CD4-positive, alpha-beta T cell treated with Interleukin-15 for 1 hour (primary cell): ENCODE measurements around the gene SRGAP2.
"Not testable (repeated sequence)": the region's sequence is repeated elsewhere in the genome, so short reads cannot be mapped to it uniquely, and the experiment has no call there.

ENCODE experiments used
- DNase-seq: peaks from one replicate; pipeline ENCODE4 v3.0.0-alpha.2; 2020

SRGAP2 gene

GRCh38 chr1:206210802-206211201 is 7.5 kb downstream of the SRGAP2 start:
- not testable (repeated sequence) for DNase-seq

DNA sequence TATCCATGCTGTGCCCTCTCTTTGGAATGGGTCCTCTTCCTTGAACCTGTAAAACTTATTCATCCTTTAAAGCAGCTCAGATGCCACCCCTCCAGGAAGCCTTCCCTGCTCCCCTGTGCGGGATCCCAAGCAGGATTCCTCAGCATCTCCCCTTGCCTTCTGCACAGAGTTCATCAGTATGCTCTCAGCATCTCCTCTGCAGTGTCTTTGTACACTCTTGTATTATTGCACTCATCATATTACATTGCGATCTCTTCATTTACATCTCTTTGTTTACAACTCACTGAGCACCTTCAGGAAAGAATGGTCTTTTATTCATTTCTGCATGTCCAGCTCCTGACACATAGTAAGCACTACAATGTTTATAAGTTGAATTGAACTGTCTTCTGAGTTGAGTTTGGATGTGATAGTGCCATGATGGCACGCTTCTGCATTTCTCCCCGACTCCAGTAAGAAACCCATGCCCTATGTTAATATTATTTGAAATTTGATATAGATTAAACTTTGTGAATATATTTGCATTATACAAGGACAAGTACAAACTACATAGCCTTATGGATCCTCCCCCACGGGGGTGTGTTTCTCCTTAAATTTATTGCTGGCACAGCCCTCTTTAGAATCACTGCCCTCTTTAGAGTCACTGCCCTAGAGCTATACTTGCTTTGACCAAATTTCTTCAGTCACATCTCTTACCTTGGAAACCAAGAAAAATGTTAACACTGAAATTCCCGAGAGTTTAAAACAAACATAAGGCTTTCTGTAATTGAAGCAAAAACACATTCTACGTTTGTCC is 12.5 kb downstream of the SRGAP2 start:
- DNase-seq = not testable (repeated sequence)

GRCh38 chr1:206218285-206218684 is 14.9 kb downstream of the SRGAP2 start:
- not testable (repeated sequence) for DNase-seq

DNA sequence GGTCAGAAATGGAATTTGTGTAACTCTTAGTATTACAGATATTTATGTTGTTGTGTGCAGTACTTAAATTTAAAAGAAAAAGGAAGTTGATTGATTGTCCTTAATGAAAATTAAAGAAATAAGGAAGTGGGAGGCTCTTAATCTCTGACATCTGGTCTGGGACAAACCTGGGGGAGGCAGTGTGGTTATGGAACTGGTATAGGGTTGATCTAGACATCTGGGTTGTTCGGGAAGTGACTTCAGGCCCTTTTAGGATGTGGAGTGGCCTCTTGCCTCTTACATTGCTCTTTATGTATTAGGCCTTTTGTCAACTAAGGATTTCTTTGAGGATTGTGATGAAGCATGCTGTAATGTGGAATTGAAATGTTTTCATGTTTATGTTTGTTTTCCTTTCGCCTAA is 15.4 kb downstream of the SRGAP2 start:
- not testable (repeated sequence) for DNase-seq

GRCh38 chr1:206219514-206220331 is 16.4 kb downstream of the SRGAP2 start:
- not testable (repeated sequence) for DNase-seq

DNA sequence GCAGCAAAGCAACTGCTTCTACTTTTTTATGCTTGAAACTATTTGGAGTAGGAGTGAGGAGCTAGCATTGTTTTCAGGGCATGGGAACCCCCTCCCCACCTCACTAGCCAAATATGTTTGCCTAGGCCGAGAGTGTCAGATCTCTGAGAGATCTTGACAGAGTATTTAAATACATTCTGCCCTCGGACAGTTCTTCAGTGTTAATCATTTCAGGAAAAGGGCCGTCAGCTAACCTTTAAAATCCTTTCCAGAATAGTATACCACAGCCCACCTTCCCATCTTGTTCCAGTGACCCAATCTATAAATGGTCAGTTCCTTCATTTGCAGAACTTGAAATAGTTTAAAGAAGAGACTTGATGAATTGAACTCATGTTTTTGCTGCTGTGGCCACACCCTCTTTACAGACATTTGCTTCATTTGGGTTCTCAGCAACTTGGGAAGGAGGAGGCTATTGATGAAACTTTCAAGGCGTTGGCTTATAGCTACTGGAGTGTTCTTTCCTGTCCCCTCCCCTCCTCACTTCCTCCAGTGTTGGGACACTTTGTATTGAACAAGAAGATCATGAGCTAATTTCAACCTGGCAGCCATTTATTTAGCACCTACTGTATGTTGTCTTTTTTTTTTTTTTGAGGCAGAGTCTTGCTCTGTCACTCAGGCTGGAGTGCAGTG is 17.1 kb downstream of the SRGAP2 start:
- DNase-seq = peak; percentile 21

DNA sequence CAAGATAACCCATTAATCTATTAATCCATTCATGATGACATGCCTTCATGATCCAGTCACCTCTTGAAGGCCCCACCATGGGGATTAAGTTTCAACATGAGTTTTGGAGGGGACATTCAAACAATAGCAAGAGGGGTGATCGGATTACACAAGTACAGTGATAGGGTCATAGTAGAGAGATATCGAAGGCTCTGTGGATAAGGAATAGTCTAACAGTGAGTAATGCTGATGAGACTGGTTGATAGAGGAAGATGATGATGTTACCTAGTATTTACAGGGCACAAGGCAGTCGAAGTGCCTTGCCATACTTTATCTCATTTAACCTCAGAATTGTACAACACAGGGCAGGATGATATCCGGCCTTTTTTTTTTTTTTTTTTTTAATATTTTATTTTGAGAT is 18.2 kb downstream of the SRGAP2 start:
- DNase-seq = not testable (repeated sequence)

- DNase-seq = not testable (repeated sequence)
These were observed 20.9 kb downstream of the SRGAP2 start for GRCh38 chr1:206224190-206224776.

- not testable (repeated sequence) for DNase-seq
These were observed 22.0 kb downstream of the SRGAP2 start for GRCh38 chr1:206225386-206225785.

- not testable (repeated sequence) for DNase-seq
These were observed 23.5 kb downstream of the SRGAP2 start for GRCh38 chr1:206226886-206227285.

GRCh38 chr1:206229286-206229685 is 25.9 kb downstream of the SRGAP2 start:
- not testable (repeated sequence) for DNase-seq

GRCh38 chr1:206231989-206232388 is 28.6 kb downstream of the SRGAP2 start:
- DNase-seq = not testable (repeated sequence)

- DNase-seq = not testable (repeated sequence)
These were observed 29.8 kb downstream of the SRGAP2 start for GRCh38 chr1:206232970-206233645.

DNA sequence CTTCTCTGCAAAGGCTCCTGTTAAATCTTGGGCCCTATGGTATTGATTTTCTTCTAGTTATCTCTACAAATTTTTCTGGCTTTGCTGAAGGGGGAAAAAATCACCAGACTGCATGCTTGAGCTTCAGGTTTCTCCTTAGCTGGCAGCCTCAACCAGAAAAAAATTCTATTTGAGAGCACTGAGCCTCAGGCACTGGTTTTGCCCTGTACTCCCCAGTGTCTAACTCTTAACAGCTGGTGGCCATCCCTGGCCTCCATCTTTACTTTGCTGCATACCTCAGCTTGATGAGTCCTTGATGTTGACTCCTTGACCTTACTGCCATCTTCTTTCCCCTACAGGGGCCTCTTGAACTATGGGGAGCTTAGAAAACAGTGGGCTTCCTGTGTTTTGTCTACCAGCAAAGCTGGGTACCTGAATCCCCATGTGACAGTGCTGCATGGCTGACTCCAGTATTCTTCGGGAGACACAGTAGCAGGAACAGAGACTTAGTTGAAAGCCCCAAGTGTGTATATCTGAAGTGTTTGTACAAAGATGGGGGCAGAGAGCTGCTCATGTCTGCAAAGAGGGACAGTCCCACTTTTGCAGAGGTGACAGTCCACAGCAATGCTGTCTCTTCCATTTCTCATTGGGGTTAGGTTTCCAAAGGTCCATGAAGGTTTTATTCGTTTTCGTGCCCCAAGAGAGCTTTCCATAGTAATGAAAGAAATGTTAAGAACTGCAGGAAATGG is 31.0 kb downstream of the SRGAP2 start:
- not testable (repeated sequence) for DNase-seq

GRCh38 chr1:206235190-206235589 is 31.8 kb downstream of the SRGAP2 start:
- DNase-seq = not testable (repeated sequence)

DNA sequence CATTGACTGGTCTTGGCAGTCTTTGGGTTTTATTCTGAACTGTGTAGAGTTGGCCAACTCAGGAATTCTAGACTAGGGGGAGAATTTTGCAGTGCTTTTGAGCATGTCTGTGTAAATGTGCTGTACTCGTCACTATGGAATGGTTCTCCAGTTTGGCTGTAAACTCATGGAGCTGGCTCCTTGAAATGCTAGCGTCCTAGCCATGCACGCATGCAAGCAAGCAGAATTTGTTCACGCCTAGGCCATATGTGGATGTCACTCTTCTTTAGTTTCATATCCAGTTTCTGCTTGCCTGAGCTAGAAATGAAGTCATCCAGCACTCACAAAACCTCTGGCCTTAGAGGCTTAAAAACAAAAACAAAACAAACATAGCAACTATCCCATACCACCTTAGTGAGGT is 36.9 kb downstream of the SRGAP2 start:
- peak; percentile 28 for DNase-seq

DNA sequence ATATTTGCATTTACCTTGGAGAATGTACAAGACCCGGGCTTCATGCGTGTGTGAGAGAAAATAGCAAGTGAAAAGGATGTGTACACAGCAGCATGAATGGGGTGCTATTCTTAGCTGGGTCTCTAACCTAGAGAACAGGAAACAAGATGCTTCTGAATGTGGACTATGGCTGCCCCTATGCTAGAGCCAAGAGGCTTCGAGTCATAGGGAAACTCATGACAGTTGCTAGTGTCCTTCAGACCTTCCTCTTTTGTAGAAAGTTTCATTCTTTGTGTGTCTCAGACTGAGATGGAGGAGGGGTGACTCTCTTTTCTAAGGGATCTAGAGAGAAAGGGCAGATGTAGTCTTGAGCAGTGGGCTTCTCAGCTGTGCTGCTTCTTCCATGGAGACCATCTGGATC is 40.0 kb downstream of the SRGAP2 start:
- DNase-seq = peak; percentile 67

DNA sequence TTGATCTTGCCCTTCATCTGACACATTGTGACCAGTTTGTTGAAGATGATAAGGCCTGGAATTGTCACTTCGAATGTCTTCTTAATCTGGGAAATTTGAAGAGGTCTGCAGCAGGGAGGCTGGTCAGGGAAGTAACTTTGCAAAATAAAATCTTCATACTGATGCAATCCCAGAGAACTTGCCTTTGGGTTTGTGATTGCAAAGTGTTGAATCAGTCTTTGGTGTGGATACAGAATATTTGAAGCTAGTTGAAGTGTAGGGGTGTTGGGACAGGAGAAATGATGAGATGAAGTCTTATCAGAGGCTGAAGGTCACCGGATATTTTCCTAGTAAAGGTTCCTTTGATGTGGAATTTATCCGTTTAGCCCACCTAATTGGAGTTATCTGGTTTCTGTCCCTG is 42.1 kb downstream of the SRGAP2 start:
- not testable (repeated sequence) for DNase-seq

GRCh38 chr1:206246129-206246886 is 43.0 kb downstream of the SRGAP2 start:
- not testable (repeated sequence) for DNase-seq

- DNase-seq = not testable (repeated sequence)
These were observed 47.8 kb downstream of the SRGAP2 start for GRCh38 chr1:206250953-206251681.
